ENCODE data around the gene BLOC1S6. TPM values are rescaled to one million over a fixed set of nuclear protein-coding genes. Genes with fewer than 3 reads are reported as not detected.
"Not testable (repeated sequence)": the region's sequence is repeated elsewhere in the genome, so short reads cannot be mapped to it uniquely, and the experiment has no call there.

The BLOC1S6 gene
- total RNA-seq, 2 experiments from 2014 or later: 68.5 TPM

DNA sequence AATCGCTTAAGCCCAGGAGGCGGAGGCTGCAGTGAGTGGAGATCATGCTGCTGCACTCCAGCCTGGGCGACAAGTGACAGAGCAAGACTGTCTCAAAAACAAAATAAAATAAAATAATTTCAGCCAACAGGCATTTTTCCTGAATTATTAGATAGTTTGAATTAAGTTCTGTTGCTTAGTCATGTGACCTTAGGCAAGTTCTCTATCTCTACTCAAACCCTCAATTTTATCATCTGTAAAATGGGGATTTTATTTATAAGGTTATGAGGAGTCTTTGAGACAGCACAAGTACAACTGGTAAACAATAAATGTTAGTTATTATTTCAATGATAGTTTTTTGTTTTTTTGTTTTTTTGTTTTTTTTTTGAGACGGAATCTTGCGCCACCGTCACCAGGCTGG, 60.6 kb downstream of the BLOC1S6 start:
- Histone ChIP-seq H3K27ac (ENCODE audit: low read depth in 1 of 2, low read length in 2 of 2) (no peak overlapping the region), H3K9me3 (ENCODE audit: control insufficient read depth in 1 of 2, insufficient read depth in 1 of 2, low read length in 2 of 2) (no peaks in the 10 kb centered on the region), H3K36me3 (ENCODE audit: insufficient read depth, low read length) (peaks cover 7% of the 10 kb centered on the region), H3K4me1 (ENCODE audit: insufficient read depth, low read length) (peaks cover 51% of the 10 kb centered on the region), H3K27me3 (ENCODE audit: control insufficient read depth in 1 of 2, insufficient read depth in 2 of 2, low read length in 2 of 2) (no peaks in the 10 kb centered on the region), H3K4me3 (ENCODE audit: low read length) (no peak overlapping the region)
- ATAC-seq (ENCODE audit: poor library complexity): no peak
- no peak overlapping the region for H3K27ac Mint-ChIP-seq
- TF ChIP-seq, protein P1, sequence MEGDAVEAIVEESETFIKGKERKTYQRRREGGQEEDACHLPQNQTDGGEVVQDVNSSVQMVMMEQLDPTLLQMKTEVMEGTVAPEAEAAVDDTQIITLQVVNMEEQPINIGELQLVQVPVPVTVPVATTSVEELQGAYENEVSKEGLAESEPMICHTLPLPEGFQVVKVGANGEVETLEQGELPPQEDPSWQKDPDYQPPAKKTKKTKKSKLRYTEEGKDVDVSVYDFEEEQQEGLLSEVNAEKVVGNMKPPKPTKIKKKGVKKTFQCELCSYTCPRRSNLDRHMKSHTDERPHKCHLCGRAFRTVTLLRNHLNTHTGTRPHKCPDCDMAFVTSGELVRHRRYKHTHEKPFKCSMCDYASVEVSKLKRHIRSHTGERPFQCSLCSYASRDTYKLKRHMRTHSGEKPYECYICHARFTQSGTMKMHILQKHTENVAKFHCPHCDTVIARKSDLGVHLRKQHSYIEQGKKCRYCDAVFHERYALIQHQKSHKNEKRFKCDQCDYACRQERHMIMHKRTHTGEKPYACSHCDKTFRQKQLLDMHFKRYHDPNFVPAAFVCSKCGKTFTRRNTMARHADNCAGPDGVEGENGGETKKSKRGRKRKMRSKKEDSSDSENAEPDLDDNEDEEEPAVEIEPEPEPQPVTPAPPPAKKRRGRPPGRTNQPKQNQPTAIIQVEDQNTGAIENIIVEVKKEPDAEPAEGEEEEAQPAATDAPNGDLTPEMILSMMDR (IDR thresholded peaks at IDR 0.05): no peak
- no peaks in the 10 kb centered on the region for H3K27me3 Mint-ChIP-seq
- no peak overlapping the region for H3K4me3 Mint-ChIP-seq
- peaks cover 35% of the 10 kb centered on the region for H3K36me3 Mint-ChIP-seq (ENCODE audit: low read depth)
- CTCF ChIA-PET: no interaction called here
- peaks cover 57% of the 10 kb centered on the region for H3K4me1 Mint-ChIP-seq (ENCODE audit: low read depth)
- POLR2A ChIA-PET: no interaction called here
- intact Hi-C loops (cut with DNase I, micrococcal nuclease): no loop called here
- no peaks in the 10 kb centered on the region for H3K9me3 Mint-ChIP-seq
- DNase-seq: no peak

- H3K27me3 Mint-ChIP-seq: no peaks in the 10 kb centered on the region
- ATAC-seq (ENCODE audit: poor library complexity) (no peak), DNase-seq (no peak)
- Histone ChIP-seq H3K9me3 (ENCODE audit: control insufficient read depth in 1 of 2, insufficient read depth in 1 of 2, low read length in 2 of 2) (no peaks in the 10 kb centered on the region), H3K27ac (ENCODE audit: low read depth in 1 of 2, low read length in 2 of 2) (no peak overlapping the region), H3K4me3 (ENCODE audit: low read length) (no peak overlapping the region), H3K27me3 (ENCODE audit: control insufficient read depth in 1 of 2, insufficient read depth in 2 of 2, low read length in 2 of 2) (no peaks in the 10 kb centered on the region), H3K36me3 (ENCODE audit: insufficient read depth, low read length) (peaks cover 7% of the 10 kb centered on the region), H3K4me1 (ENCODE audit: insufficient read depth, low read length) (peaks cover 54% of the 10 kb centered on the region)
- POLR2A ChIA-PET: no interaction called here
- H3K36me3 Mint-ChIP-seq (ENCODE audit: low read depth): peaks cover 39% of the 10 kb centered on the region
- intact Hi-C loops (cut with DNase I, micrococcal nuclease): no loop called here
- TF ChIP-seq, protein P1 (IDR thresholded peaks at IDR 0.05): no peak
- H3K4me3 Mint-ChIP-seq: no peak overlapping the region
- no peak overlapping the region for H3K27ac Mint-ChIP-seq
- CTCF ChIA-PET: no interaction called here
- no peaks in the 10 kb centered on the region for H3K9me3 Mint-ChIP-seq
- peaks cover 60% of the 10 kb centered on the region for H3K4me1 Mint-ChIP-seq (ENCODE audit: low read depth)
Observed at GRCh38 chr15:45648521-45649200, 61.5 kb downstream of the BLOC1S6 start.

DNA sequence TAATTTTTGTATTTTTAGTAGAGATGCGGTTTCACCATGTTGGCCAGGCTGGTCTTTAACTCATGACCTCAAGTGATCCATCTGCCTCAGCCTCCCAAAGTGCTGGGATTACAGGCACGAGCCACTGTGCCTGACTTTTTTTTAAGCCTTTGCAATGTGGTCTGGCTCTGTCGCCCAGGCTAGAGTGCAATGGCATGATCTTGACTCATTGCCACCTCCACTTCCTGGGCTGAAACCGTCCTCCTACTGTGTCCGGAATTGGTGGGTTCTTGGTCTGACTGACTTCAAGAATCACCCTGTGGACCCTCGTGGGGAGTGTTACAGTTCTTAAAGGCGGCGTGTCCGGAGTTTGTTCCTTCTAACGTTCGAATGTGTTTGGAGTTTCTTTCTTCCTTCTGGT, 62.8 kb downstream of the BLOC1S6 start:
- H3K27me3 ChIP-seq (ENCODE audit: control insufficient read depth in 1 of 2, insufficient read depth in 2 of 2, low read length in 2 of 2); H3K27ac Mint-ChIP-seq; H3K9me3 ChIP-seq (ENCODE audit: control insufficient read depth in 1 of 2, insufficient read depth in 1 of 2, low read length in 2 of 2); H3K4me3 Mint-ChIP-seq; H3K9me3 Mint-ChIP-seq; CTCF ChIA-PET; H3K27ac ChIP-seq (ENCODE audit: low read depth in 1 of 2, low read length in 2 of 2); ATAC-seq (ENCODE audit: poor library complexity); POLR2A ChIA-PET; H3K4me3 ChIP-seq (ENCODE audit: low read length); H3K27me3 Mint-ChIP-seq; intact Hi-C loops (cut with DNase I, micrococcal nuclease); H3K36me3 ChIP-seq (ENCODE audit: insufficient read depth, low read length): not testable (repeated sequence)
- H3K4me1 ChIP-seq (ENCODE audit: insufficient read depth, low read length): peaks cover 49% of the 10 kb centered on the region
- peaks cover 36% of the 10 kb centered on the region for H3K36me3 Mint-ChIP-seq (ENCODE audit: low read depth)
- peak in 2 of 14 experiments; percentile 21 to 34 for DNase-seq
- peaks cover 60% of the 10 kb centered on the region for H3K4me1 Mint-ChIP-seq (ENCODE audit: low read depth)
